Muscle layer of colon (tissue), 2 donors: ENCODE measurements around the gene ARMC7.

ENCODE experiments used
- H3K27ac ChIP-seq: one replicate; pipeline ENCODE4 v1.7.0; 2013; ENCODE audit warnings: low read depth, mild to moderate bottlenecking, low read length, moderate library complexity
- H3K27me3 ChIP-seq, 2 donors: one replicate each; pipeline ENCODE4 v1.7.0; 2013; ENCODE audit warnings: low read length in 2 of 2, mild to moderate bottlenecking in 2 of 2; ENCODE audit not compliant: insufficient read depth in 2 of 2, control insufficient read depth in 1 of 2
- H3K36me3 ChIP-seq: one replicate; pipeline ENCODE4 v1.7.0; 2013; ENCODE audit warnings: mild to moderate bottlenecking, low read length; ENCODE audit not compliant: insufficient read depth
- H3K4me1 ChIP-seq: one replicate; pipeline ENCODE4 v1.7.0; 2013; ENCODE audit warnings: mild to moderate bottlenecking, low read length; ENCODE audit not compliant: insufficient read depth
- H3K4me3 ChIP-seq, 2 donors: one replicate each; pipeline ENCODE4 v1.7.0; 2013; ENCODE audit warnings: low read length in 2 of 2, low read depth in 1 of 2, mild to moderate bottlenecking in 1 of 2, moderate library complexity in 1 of 2
- H3K9ac ChIP-seq: one replicate; pipeline ENCODE4 v1.7.0; 2013; ENCODE audit warnings: low read length
- H3K9me3 ChIP-seq: one replicate; pipeline ENCODE4 v1.7.0; 2013; ENCODE audit warnings: mild to moderate bottlenecking, low read length
- donor health status: abdominal sarcoma.
- donor health status: Adenocarcinoma of cecum.

ARMC7 gene

GRCh38 chr17:75109046-75109406 lies 743 bp upstream of the ARMC7 start:
- Histone ChIP-seq H3K4me3 (peak overlapping the region; percentile 72 to 76), H3K27ac (peak overlapping the region; percentile 25), H3K9me3 (no peaks in the 10 kb centered on the region), H3K27me3 (no peaks in the 10 kb centered on the region), H3K36me3 (no peaks in the 10 kb centered on the region), H3K9ac (peak overlapping the region; percentile 53), H3K4me1 (peaks cover 7% of the 10 kb centered on the region)

DNA sequence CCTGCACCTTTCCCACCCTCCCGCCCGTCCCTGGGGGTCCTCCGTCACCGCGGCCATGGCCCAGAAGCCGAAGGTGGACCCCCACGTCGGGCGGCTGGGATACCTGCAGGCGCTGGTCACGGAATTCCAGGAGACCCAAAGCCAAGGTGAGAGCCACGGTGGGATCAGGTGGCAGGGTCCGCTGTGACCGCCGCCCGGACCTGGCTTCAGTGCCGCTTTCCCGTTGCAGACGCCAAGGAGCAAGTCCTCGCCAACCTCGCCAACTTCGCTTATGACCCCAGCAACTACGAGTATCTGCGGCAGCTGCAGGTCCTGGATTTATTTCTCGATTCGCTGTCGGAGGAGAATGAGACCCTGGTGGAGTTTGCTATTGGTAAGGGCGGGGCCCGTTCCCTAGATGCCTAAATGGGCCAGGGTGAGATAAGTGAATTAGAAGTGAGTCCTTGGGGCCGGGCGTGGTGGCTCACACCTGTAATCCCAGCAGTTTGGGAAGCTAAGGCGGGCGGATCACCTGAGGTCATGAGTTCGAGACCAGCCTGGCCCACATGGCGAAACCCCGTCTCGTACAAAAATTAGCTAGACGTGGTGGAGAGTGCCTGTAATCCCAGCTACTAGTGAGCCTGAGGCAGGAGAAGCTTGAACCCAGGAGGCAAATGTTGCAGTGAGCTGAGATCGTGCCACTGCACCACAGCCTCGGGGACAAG lies 617 bp downstream of the ARMC7 start:
- Histone ChIP-seq H3K36me3 (no peaks in the 10 kb centered on the region), H3K4me1 (peaks cover 16% of the 10 kb centered on the region), H3K9me3 (no peaks in the 10 kb centered on the region), H3K27ac (no peak overlapping the region), H3K4me3 (peak overlapping the region; percentile 72 to 76), H3K9ac (no peak overlapping the region), H3K27me3 (no peaks in the 10 kb centered on the region)

DNA sequence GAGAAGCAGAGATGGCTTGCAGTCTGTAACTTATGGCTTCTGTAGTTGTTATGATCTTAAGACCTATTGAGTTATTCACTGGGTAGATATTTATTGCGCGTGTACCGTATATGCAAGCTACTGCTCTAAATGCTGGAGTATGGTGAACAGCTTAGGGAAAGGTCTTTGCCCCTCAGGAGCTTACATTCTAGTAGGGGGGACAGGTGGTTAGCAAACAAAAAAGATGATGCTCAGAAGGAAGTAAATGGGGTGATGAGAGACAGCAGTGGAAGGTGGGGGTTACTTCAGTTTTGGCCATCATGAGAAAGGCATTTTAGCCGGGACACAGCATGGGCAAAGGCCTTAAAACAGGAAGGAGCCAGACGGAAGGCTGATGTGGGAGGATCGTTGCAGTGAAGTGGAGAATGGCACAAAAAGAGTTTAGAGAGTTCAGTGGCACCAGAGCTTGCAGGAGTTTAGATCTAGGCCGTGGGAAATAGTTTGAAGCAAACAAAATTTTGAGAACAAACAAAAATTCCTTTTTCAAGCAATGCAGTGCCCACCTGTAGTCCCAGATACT lies 2.1 kb downstream of the ARMC7 start:
- no peaks in the 10 kb centered on the region for H3K36me3 ChIP-seq
- H3K4me3 ChIP-seq, result no peak overlapping the region
- no peaks in the 10 kb centered on the region for H3K9me3 ChIP-seq
- H3K9ac ChIP-seq, result no peak overlapping the region
- no peaks in the 10 kb centered on the region for H3K27me3 ChIP-seq
- peaks cover 16% of the 10 kb centered on the region for H3K4me1 ChIP-seq
- no peak overlapping the region for H3K27ac ChIP-seq

DNA sequence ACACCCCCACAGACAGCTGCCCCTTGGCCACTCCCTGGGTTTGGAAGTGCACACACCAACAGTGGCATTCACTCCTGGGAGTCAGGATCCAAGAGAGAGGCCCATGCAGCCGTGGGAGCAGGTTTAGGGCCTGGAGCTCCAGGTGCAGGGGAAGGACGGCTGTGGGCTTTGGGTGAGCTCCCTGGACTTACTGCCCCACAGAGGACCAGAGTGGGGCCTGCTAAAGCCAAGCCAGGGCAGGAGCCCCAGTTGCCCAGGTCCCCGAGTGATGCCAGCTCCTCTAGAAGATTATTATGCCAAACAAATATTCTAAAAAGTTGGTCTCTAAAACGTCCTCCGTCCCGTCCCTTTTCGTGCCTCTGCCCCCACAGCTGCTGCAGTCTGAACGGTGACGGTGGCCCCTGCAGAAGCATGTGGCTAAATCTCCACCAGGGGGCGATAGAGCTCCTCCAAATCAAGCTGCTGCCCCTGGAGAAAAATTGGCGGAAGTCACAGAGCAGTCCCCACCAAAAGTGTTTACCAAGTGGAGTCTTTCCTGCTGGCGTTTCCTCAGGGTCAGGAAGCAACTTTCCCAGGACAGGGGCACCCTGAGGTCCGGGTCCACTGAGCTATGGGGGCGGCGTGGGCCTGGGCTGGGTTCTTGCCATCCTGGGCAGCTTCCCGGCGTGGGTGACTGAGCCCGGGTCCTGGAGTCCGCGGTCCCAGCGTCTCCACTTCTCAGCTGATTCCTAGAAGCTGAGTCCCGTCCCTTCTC lies 4.2 kb downstream of the ARMC7 start:
- peak overlapping the region; percentile 40 for H3K9ac ChIP-seq
- H3K9me3 ChIP-seq, result no peaks in the 10 kb centered on the region
- H3K4me1 ChIP-seq, result peaks cover 14% of the 10 kb centered on the region
- H3K36me3 ChIP-seq, result no peaks in the 10 kb centered on the region
- peak overlapping the region; percentile 81 for H3K27ac ChIP-seq
- H3K4me3 ChIP-seq, result peak overlapping the region; percentile 42 to 71
- H3K27me3 ChIP-seq, result no peaks in the 10 kb centered on the region

GRCh38 chr17:75114552-75115314 lies 5.0 kb downstream of the ARMC7 start:
- Histone ChIP-seq H3K4me3 (peak overlapping the region; percentile 42 to 71), H3K36me3 (no peaks in the 10 kb centered on the region), H3K27me3 (no peaks in the 10 kb centered on the region), H3K27ac (peak overlapping the region; percentile 81), H3K9me3 (no peaks in the 10 kb centered on the region), H3K4me1 (peaks cover 9% of the 10 kb centered on the region), H3K9ac (peak overlapping the region; percentile 40)

- no peak overlapping the region for H3K9ac ChIP-seq
- H3K9me3 ChIP-seq, result no peaks in the 10 kb centered on the region
- H3K36me3 ChIP-seq, result no peaks in the 10 kb centered on the region
- H3K27me3 ChIP-seq, result no peaks in the 10 kb centered on the region
- no peak overlapping the region for H3K27ac ChIP-seq
- peaks cover 9% of the 10 kb centered on the region for H3K4me1 ChIP-seq
- H3K4me3 ChIP-seq, result no peak overlapping the region
Measured at GRCh38 chr17:75115555-75115954, 5.8 kb downstream of the ARMC7 start.

- H3K4me1 ChIP-seq, result peaks cover 9% of the 10 kb centered on the region
- no peaks in the 10 kb centered on the region for H3K27me3 ChIP-seq
- no peaks in the 10 kb centered on the region for H3K9me3 ChIP-seq
- no peak overlapping the region for H3K27ac ChIP-seq
- H3K4me3 ChIP-seq, result no peak overlapping the region
- H3K9ac ChIP-seq, result no peak overlapping the region
- no peaks in the 10 kb centered on the region for H3K36me3 ChIP-seq
Measured at GRCh38 chr17:75116737-75117136, 7.0 kb downstream of the ARMC7 start.

- no peaks in the 10 kb centered on the region for H3K27me3 ChIP-seq
- H3K4me3 ChIP-seq, result no peak overlapping the region
- no peaks in the 10 kb centered on the region for H3K36me3 ChIP-seq
- no peaks in the 10 kb centered on the region for H3K9me3 ChIP-seq
- H3K27ac ChIP-seq, result no peak overlapping the region
- H3K9ac ChIP-seq, result no peak overlapping the region
- H3K4me1 ChIP-seq, result peaks cover 9% of the 10 kb centered on the region
Measured at GRCh38 chr17:75118307-75118706, 8.5 kb downstream of the ARMC7 start.

GRCh38 chr17:75124041-75124818 lies 14.5 kb downstream of the ARMC7 start:
- no peak overlapping the region for H3K27ac ChIP-seq
- H3K4me3 ChIP-seq, result no peak overlapping the region
- no peak overlapping the region for H3K9ac ChIP-seq
- H3K27me3 ChIP-seq, result no peaks in the 10 kb centered on the region
- H3K4me1 ChIP-seq, result no peaks in the 10 kb centered on the region
- H3K9me3 ChIP-seq, result no peaks in the 10 kb centered on the region
- no peaks in the 10 kb centered on the region for H3K36me3 ChIP-seq

- no peaks in the 10 kb centered on the region for H3K9me3 ChIP-seq
- no peaks in the 10 kb centered on the region for H3K4me1 ChIP-seq
- no peak overlapping the region for H3K9ac ChIP-seq
- H3K36me3 ChIP-seq, result no peaks in the 10 kb centered on the region
- no peaks in the 10 kb centered on the region for H3K27me3 ChIP-seq
- no peak overlapping the region for H3K27ac ChIP-seq
- no peak overlapping the region for H3K4me3 ChIP-seq
Measured at GRCh38 chr17:75124819-75125162, 15.0 kb downstream of the ARMC7 start.

GRCh38 chr17:75125984-75126383 lies 16.2 kb downstream of the ARMC7 start:
- Histone ChIP-seq H3K4me1 (peaks cover 8% of the 10 kb centered on the region), H3K9me3 (no peaks in the 10 kb centered on the region), H3K27me3 (no peaks in the 10 kb centered on the region), H3K9ac (no peak overlapping the region), H3K4me3 (no peak overlapping the region), H3K36me3 (no peaks in the 10 kb centered on the region), H3K27ac (no peak overlapping the region)
